Suppressor macrophage (primary cell): ENCODE results near the gene DNAL1.

Experiments used
- DNase-seq, 4 experiments: peaks; one replicate each; pipeline ENCODE4 v3.0.0-alpha.2; 2020 to 2022

DNAL1 gene

GRCh38 chr14:73744874-73745529 is 100.2 kb downstream of the DNAL1 start:
- no peak for DNase-seq

GRCh38 chr14:73745571-73746519 is 101.1 kb downstream of the DNAL1 start:
- no peak for DNase-seq

- peak in 2 of 4 experiments; percentile 48 for DNase-seq
Observed at GRCh38 chr14:73746520-73747378, 102.0 kb downstream of the DNAL1 start.

GRCh38 chr14:73747379-73748211 is 102.8 kb downstream of the DNAL1 start:
- DNase-seq = no peak

- no peak for DNase-seq
Observed at GRCh38 chr14:73748858-73749357, 104.1 kb downstream of the DNAL1 start.

GRCh38 chr14:73749706-73750530 is 105.1 kb downstream of the DNAL1 start:
- no peak for DNase-seq

- DNase-seq = no peak
Observed at GRCh38 chr14:73750531-73750901, 105.7 kb downstream of the DNAL1 start.

- peak in 3 of 4 experiments; percentile 34 to 46 (median 46) for DNase-seq
Observed at GRCh38 chr14:73751157-73751691, 106.4 kb downstream of the DNAL1 start.

GRCh38 chr14:73752297-73752992 is 107.7 kb downstream of the DNAL1 start:
- DNase-seq = peak in 3 of 4 experiments; percentile 48 to 53 (median 50)
